HG03066 (cell line): ENCODE results near the gene ABCF2.
A peak's percentile ranks its signal among the peaks of the same experiment; 100 is the strongest.

Experiments used
- ATAC-seq: cut with Tn5 transposase; IDR thresholded peaks from one replicate; pipeline ENCODE4 v1.9.1; 2021; ENCODE audit warnings: low read depth; ENCODE audit not compliant: unreplicated experiment

Gene ABCF2

DNA sequence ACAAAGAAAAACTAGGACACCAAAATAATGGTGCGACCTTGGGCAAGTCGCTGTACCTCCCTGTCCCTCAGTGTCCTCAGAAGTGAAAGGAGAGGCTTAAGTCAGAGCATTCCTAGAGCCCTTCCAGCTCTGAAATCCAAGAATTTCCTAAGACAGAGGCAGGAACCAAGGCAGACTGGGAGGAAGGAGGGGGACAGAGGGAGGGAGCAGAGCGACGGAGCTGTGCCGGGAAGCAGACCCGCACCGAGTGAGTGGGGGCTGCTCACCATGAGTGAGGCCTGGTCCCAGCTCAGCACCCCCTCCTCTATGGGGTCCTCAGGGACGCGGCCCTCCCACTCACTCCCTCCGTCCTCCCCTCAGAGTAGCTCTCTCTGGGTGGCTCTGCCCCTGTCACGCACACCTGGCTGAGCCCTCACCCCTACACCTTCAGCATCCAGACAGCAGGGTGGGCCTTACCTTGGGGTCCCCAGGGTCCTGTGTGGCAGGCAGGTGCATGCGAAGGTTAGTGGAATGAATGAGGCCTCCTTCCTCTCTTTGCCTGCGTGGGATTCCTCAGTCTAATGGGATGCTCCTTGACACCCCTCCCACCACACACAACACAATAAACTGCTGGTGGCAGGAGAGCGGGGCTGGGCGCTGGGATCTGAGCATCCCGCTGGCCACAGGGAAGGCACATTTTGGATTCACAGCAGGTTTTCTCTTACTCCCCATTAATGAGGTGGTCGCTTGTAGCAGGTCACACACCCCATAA, 26.1 kb upstream of the ABCF2 start:
- ATAC-seq = no peak

DNA sequence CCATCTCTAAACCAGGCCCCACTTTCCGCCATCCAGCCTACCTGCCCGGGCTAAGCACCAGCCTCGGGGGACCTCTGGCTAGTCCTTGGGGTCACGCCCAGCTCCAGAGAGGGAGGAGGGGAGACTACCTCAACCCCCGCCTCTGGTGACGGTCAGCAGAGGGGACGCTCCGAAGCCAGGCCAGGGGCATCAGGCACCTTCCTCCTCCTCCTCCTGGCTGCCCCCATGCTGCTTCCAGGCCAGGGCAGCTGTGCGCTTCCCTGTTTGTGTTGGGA, 25.5 kb upstream of the ABCF2 start:
- ATAC-seq = no peak

DNA sequence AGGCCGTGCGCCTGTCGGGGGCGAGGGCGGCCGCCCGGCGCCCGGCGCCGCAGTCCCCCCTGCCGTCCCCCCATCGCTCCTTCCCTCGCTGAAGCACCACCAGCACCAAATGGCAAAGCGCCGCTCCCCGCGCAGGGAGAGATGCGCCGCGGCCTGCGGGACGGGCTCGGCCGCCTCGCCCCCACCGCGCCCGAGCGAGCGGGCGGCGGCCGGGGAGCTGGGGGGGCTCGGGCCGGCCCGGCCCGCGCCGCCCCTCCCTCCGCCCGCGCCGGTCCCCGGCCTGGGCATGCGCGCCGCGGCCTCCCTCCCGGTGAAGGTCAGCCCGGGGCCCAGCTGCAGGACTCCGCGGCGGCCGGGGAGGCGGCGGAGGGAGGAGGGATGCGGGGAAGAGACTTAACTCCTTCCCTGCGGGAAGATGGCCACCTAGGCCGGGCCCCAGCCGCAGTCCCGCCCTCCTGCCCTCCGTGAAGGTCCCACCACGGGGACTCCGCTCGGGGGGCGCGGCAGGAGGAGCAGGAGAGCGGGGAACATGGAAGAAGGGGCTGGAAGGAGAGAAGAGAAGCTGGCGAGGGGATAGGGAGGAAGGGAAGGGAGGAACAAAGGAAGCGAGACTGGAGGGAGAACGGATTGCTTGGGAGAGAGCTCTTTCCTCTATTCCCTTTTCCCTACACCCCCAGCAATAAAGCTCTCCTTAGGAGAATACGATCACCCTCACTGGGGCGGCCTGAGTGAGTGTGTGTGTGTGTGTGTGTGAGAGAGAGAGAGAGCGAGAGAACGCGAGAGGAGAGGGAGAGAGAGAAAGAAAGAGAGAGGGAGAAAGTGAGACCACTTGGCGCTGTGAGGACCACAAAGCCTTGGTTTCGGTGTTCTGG, 24.9 kb upstream of the ABCF2 start:
- ATAC-seq = no peak

DNA sequence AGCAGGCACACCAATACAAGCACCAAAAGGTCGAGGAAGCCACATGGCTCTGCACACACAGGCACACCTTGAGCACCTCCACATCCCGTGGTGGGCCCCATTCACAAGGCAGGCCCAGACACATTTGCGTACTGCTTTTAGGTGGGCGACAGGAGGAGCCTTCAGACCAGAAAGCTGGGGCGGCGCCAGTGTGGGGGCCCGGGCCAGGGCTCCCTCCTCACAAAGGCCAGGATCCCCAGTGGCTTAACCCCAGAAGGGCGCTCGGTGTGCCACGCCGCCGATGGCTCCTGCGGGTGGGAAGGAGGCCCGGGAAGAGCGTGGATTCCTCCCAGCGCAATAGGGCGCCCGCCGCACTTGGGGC, 24.3 kb upstream of the ABCF2 start:
- no peak for ATAC-seq

DNA sequence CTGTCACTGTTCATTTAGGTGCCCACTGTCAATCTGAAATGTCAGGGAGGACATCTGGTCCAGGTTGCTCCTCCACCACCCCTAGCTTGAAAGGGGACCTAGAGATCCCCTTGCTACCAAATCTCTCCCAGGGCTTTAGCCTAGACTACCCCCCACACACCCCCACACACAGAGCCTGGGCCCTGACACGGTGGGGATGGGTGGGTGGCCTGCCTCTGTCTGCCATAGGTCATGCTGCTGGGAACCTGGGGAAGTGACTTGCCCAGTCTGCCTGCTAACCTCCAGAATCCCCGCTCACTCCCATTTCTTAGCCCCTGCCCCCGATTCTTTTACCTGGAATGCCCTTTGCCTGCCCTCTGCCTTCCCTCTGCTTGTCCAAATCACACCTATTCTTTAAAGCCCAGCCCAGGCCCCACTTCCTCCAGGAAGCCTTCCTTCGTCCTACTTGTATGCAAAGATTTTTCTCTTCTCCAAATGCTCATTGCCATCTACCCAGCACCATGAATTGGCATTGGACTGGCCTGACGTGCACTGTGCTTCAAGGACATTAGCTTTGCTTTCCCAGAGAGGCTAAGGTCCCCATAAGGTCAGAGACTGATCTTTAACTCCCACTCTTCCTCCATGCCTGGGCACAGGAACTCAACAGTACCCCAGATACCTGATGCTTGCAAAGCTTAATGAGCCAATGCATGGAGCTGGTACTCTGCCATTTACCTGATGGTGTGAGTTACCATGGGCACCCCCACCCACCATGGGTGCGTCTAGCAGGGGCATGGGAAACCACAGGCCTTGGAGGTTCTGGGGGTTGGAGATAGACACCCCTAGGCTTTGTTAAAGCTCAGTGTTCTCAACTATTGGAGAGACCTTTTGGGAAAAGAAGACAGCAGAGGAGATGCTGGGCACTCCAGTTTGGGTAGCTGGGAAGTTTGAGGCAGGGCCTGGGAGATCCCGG, 23.5 kb upstream of the ABCF2 start:
- no peak for ATAC-seq

DNA sequence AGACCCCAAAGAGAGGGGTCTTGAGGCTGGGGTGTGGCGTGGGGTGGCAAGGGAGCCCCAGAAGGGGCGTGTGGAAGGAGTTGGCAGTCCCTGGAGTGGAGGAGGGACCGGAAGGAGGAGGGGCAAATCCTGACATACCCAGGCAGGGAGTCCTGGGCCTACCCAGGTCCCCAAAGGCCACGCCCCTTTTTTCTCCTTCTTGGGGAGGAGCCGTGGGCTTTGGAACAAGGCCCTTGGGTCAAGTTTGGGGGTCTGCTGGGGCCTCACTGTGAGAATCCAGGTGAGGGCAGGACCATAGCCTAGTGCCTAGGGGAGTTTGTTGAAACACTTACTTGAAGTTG, 22.7 kb upstream of the ABCF2 start:
- ATAC-seq = no peak

DNA sequence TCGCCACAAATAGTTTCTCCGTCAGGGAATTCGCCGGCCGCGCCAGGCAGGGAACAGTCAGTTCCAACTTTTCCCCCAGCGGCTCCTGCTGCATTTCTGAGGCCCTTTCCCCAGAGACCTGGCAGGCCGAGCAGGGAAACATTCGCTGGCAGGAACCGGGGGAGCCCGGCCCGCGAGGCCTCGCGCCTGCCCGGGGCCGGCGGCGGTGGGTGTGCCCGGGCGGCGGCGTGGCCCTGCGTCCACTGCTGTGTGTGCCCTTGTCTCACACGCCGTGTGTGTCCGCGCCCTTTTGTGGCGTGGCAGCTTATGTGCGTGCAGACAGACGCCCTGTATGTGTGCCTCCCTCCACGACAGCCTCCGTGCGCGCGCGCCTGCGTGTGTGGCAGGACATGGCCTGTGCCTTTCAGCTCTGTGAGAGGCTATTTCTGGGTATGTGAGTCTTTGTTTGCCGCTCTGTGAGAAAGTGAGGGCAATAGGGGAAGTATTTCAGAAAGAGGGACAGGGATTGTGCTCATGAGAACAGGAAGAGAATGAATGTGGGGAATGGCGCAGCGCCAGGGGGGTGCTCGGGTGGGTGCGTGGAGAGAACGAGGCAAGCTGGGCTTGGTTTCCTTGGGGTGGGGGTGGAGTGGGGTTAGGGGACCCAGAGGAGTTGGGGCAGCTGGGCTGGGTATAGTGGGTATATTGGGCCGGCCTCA, 22.2 kb upstream of the ABCF2 start:
- no peak for ATAC-seq

DNA sequence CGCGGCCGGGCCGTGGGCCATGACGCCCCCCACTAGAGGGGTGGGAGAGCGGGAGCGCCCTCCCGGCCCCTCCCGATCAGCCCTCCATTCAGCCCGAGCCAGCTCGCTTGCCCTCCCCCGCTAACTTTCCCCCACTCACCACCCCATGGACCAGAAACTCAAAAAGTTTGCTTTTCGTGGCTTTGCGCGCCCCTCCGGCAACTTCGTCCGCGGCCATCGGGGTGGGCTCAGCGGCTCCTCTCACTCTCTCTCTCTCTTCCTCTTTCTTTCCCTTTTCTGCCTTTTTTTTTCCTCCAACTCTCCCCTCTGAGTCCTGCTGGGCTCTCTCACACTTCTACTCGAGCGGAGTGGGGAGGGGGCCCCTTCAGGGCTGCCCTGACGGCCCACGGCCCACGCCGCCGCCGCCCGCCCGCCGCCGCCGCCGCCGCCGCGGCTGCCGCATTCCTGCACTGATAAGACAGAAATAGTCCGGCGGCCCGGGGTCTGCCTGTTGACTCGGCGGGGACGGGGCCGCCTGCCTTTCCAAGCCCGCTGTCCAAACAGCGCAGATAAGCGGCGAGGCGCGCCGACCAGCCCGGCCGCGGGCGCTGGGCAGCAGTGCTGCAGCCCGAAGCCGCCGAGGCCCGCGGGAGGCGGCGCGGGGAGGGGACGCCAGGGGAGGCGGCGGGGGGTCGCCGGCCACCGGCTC, 21.5 kb upstream of the ABCF2 start, which contains the start of gene SMARCD3:
Gene SMARCD3, minus strand, starts transcription at position 349 of the 688 bp plus-strand sequence. Its CDS starts 132 bp downstream, at position 217.
- no peak for ATAC-seq

DNA sequence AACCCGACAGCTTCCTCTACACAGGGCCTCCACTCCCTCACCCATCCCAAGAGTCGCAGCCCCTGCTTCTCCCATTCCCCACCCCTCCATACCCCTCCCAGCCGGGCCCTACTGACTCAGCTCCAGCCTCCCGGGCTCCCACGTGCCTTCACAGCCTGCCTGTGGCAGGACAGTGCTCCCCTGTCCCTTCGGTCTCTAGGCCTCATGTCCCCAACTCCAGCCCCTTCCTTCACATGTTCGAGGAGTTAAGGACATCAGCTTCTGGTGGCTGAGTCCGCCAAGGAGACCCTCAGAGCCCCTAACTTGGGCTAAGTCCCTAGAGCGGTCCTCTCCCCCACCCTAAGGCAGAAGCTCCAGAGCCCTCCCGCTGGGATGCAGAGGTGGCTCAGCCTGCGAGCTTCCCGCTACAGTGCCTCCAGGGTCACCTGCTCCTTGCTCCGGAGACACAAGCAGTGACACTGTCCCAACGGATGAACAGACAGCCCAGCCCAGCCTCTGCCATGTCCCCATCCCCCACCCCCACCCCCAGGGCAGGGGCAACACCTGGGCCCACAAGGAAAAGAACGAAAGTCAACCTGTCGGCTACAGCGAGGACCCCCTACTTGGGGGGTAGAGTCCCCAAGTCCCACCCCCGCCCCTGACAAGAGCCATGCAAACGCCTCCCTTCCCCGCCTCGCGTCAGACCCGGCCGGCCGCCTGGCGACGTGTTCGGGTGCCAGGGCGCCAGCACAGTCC, 20.8 kb upstream of the ABCF2 start:
- no peak for ATAC-seq

DNA sequence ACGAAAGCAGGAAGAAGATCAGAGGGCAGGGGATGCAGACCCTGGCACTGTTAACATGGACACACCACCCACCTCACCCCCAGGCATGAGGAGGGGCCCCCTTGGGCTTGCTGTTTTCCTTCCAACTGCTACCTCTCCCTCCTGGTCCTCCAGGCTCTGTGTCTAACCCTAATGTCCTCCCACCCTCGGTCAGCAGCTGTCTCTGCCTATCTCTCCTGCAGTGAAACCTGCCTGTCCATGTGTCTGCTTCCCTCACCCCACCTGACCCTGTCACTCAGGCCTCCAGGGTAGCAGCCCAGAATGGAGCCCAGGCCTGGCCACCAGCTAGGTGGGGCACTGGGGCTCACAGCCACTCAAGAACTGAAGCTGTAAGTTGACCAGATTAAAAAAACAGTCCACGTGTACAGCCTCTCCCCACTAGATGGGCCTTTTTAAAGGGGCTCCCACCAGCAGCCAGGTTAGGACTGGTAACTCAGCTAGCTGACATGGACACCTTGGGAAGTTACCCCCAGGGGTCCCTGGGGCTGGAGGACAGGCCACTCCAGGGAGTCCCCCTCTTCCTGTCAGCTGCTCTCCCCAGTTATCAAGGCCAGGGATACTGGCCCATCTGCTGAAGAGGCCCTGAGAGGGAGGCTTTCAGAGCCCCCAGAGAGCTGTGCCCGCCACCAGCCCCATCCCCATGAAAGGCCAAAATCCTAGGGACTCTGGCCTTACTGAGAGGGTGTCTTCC, 20.0 kb upstream of the ABCF2 start:
- no peak for ATAC-seq

DNA sequence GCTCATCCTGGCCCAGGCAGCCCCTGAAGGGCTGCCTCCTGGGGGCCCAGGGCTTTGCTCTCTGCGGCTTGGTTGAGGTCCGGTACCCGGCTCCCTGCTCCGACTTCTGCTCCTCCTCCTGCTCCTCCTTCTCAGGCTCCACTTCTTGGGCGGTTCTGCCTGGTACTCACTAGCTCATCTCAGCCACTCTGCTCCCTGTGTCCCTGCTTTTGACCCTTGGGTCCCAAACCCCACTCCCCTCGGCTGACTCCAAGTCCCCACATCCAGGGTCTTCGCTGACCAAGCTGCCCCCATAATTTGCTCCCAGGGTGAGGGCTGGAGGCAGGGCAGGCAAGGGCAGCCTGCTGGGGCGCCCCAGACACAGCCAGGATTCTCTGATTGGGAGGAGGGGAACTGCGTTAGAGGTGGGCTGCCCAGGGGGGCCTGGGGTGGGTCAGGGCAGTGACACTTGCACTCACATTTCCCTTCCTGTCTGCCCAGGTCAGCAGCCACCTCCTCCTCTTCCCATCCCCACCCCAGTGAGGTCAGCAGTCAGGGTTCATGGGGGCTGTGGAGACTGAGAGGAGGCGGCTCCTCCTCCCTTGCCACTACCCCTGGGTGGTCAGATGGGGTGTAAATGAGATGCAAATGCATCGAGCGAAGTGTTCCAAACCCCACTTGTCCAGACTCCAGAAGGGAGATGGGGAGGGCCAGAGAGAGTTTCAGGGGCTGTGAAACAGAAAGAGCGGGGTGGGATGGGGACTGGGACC, 19.3 kb upstream of the ABCF2 start:
- no peak for ATAC-seq

DNA sequence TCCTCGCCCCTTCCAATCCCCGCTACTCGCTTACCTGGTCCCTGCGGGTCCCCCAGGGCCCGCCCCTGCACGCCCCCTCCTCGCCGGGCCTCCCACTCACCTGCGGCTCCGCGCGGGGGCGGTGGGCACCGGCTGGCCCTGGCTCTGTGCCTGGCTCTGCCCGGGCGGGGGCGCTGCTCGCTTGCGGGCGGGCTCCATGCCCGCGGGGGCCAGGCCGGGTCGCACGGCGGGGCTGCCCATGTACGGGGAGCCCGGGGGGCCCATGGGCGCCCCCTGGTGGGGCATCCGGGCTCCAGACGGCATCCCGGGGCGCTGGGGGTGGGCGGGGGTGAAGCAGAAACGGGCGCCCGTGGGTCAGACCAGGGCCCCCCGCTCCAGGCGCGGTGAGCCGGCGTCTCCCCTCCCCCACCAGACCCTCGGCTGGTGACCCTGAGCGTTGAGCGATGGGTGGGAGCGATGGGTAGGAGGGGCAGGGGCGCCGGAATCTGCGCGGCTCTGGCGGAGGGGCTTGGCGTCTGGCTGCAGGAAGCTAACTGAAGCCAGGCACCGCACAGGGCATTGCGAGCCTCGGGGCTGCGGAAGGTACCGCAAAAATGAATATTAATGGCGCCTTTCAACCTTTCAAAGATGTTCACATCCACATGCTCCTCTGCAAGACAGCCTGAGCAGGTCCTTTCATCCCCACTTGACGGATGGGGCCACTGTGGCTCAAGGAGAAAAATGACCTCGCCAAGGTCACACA, 18.5 kb upstream of the ABCF2 start:
- ATAC-seq = peak; percentile 40

DNA sequence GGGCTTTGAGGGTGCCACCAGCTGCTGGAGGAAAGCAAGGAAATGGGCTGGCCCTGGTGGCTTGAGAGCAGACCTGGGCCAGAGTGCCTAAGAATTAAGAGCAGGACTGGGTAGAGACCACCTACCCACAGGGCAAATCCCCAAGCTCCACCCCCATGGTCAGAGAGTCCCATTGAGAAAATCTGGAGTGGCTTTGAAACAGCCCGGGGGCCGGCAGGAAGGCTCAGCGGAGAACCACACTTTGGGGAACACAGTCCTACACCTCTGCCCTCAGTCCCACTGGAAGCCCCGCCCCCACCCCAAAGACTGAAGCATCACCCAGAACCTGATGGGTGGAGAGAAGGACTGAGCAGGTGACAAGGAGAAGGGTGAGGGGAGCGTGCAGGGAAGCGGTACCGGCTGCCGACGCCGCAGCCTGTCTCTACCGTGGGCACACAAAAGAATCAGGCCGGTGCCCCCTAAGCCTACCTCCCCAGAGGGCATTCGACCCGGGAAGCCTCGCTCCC, 17.9 kb upstream of the ABCF2 start:
- no peak for ATAC-seq

DNA sequence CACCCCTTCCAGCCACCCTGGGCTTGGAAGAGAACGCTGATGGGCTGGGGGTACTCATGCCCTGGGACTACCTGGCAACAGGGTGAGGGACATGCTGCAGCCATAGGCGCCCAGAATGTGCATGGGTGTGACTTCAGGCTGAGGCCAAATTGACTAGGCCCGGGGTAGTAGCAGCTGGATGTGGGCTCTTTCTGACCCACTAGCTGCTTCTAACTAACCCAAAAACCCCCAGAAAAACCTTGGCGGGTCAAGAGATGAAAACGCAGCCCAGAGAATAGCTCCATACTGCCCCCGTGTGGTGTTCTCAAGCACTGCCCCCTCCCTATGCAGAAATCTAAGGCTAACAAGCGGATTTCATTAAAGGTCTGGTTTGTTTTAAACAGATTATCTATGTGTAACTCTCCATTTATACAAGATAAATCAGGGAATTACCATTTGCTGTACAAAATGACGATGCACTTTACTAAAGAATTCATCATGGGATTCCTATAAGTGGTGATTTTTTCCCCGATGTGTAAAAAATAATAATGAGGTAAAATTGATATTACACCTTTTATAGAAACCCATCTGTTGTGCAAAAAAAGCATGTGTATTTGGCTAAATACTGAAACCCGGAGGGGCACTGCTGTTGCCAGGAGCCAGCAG, 17.3 kb upstream of the ABCF2 start:
- no peak for ATAC-seq

DNA sequence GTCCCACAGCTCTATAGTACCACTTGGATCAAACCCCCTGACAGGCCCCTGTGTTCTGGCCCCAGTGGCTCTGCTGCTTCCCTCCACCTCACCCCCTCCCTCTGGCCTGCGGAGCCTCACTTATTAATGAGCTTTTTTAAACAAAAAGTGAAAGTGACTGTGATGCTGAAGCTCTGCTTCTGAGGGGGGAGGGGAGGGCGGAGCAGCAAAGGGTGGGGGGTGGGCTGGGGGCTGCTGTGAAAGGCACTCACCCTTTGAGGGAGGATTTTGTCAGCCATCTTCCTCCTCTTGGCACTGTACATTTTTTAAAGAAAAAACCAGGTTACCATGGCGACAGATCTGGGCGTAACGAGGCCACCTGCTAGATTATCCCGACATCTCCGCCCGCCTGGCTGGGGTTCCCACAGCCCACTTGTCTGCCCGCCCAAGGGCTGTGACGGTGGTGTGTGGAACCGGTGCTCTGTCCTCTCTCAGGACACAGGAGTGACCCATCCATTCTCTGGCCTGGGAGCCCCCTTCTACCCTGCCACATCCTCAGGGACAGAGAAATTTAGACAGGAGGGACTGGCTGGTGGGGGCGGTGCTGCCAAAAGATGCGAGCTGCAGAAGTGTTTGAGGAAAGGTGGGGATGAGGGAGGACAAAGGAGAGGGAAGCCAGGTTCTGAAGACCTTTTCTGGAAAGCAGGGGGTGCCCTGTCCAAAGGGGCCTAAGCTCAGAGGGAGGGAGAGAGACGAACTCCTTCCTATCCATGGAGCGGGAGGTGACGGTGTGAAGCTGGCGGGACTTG, 16.6 kb upstream of the ABCF2 start:
- ATAC-seq = no peak

DNA sequence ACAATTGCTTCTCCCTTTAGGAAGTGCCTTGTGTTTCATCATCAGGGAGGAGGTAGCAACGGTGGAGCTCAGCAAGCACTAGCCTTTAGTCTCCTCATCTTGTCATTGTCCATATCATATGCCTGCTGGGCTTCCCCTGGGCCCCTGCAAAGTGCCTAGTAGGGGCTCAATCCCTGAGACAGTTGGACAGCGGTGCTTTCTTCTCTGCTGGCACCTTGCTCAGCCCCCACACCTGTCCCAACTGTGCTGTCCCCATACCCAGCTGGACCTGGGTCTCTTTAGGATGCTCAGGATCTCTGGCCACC, 16.0 kb upstream of the ABCF2 start:
- no peak for ATAC-seq
